NT2/D1 (cell line): ENCODE data around the gene DYNLT2B.

Experiments
- SUZ12 ChIP-seq: IDR thresholded peaks from 2 replicates; pipeline ENCODE4 v1.6.1; 2011; ENCODE audit not compliant: insufficient read length, insufficient read depth; ENCODE audit errors: extremely low read depth
- YY1 ChIP-seq: IDR thresholded peaks from 2 replicates; pipeline ENCODE4 v1.6.1; 2011; ENCODE audit not compliant: insufficient read length, insufficient read depth
- ZNF274 ChIP-seq: IDR thresholded peaks from 2 replicates; pipeline ENCODE4 v1.6.1; 2011; ENCODE audit warnings: mild to moderate bottlenecking, low read depth, low read length

DNA sequence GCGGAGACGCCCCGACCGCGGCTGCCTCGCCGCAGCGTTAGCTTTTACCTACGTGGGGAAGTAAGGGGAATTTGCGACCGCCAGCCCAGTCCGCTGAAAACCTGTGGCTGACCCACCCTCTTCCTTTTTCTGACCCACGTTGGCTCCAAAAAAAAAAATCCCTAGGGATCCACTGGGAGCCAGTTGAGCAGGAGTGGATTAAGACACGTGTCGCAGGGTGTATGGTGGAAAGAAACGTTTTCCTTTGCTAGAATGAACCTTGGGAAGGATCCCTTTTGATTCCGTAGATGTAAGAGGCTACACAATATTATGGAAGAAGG is 29.9 kb downstream of the DYNLT2B start:
- TF ChIP-seq SUZ12 (no peak), ZNF274 (no peak), YY1 (no peak)
